Keratinocyte (primary cell): ENCODE data around the gene ACTMAP.

Experiments
- CTCF ChIP-seq, 3 experiments: IDR thresholded peaks in 1 of 3; conservative IDR thresholded peaks in 1 of 3; optimal IDR thresholded peaks in 1 of 3; 2 replicates in 2 of 3; 3 replicates in 1 of 3; pipeline versions ENCODE3 to v1.5.1; 2011; ENCODE audit warnings: low read length in 3 of 3, mild to moderate bottlenecking in 3 of 3, moderate library complexity in 2 of 3, control low read depth in 1 of 3, inconsistent platforms in 1 of 3; ENCODE audit not compliant: insufficient read depth in 2 of 3; ENCODE audit errors: extremely low read depth in 1 of 3
- EZH2 ChIP-seq: IDR thresholded peaks from one replicate; pipeline ENCODE4 v1.6.1; 2012; ENCODE audit warnings: inconsistent platforms, mild to moderate bottlenecking, low read length, moderate library complexity

GRCh38 chr19:40781140-40781539 lies 30.9 kb upstream of the ACTMAP start:
- TF ChIP-seq CTCF (optimal IDR thresholded peaks at IDR 0.05 in 1 of 3, IDR thresholded peaks at IDR 0.05 in 1 of 3, conservative IDR thresholded peaks at IDR 0.05 in 1 of 3; ENCODE audit: extremely low read depth in 1 of 3, insufficient read depth in 2 of 3, low read length in 3 of 3) (no peak), EZH2 (no peak)
